Measurements from ENCODE around the gene ANKIB1.
"Not testable (repeated sequence)": the region's sequence is repeated elsewhere in the genome, so short reads cannot be mapped to it uniquely, and the experiment has no call there.

Gene ANKIB1

GRCh38 chr7:92331508-92331907 is 85.7 kb downstream of the ANKIB1 start:
- no peak for DNase-seq

- DNase-seq: no peak
Observed at GRCh38 chr7:92332782-92333181, 87.0 kb downstream of the ANKIB1 start.

GRCh38 chr7:92333866-92334265 is 88.1 kb downstream of the ANKIB1 start:
- no peak for DNase-seq

GRCh38 chr7:92335574-92335973 is 89.8 kb downstream of the ANKIB1 start:
- no peak for DNase-seq

- no peak for DNase-seq
Observed at GRCh38 chr7:92336662-92337340, 91.0 kb downstream of the ANKIB1 start.

- no peak for DNase-seq
Observed at GRCh38 chr7:92340016-92340415, 94.2 kb downstream of the ANKIB1 start.

DNA sequence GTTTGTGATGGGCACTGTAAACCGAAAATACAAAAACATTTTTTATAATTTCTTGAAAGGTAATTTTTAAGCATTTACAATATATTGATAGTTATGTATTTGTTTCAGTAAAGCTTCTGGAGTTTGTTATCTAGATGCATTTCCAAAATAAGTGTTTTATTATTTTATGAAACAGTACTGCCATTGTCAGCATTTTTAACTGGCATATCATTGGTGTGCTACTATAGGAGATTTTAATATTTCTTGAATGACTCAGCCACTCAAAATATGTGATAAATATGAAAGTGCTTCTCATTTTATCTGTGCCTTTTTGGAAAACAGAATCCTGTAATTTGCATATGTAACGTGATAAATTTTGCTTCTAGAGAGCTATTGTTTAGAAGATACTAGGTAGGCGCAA is 97.9 kb downstream of the ANKIB1 start:
- DNase-seq: no peak

GRCh38 chr7:92352009-92352408 is 106.2 kb downstream of the ANKIB1 start:
- DNase-seq: no peak

- no peak for DNase-seq
Observed at GRCh38 chr7:92354214-92354613, 108.4 kb downstream of the ANKIB1 start.

DNA sequence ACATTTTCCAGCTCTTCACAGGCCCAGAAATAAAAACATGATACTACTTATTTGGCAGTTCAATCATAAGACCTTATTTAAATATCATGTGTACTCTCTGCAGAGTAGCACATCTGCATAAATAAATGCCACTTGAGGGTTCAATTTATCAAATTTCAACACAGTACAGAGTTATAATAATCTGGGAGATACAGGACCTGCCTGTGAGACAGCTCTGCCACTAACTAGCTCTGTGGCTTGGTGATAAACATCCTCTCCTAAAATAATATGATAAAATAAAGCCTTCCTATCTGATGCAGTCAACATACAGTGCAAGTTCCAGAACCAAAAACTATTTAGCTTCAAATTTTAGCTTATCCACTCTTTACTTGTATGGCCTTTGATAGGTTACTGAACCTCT is 110.6 kb downstream of the ANKIB1 start:
- DNase-seq: no peak

DNA sequence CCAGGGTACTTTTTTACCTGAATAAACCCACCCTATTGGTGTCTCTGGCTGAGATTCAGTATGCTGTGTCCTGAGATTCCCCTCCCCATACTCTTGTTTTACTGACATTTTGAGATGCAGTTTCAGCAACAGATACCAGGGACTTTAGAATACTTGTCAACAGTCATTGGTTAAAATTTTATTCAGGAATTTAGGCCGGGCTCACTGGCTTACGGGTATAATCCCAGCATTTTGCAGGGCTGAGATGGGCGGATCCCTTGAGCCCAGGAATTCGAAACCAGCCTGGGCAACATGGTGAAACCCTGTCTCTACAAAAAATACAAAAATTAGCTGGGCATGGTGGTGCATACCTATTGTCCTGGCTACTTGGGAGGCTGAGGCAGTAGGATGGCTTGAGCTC is 111.5 kb downstream of the ANKIB1 start:
- DNase-seq: no peak

DNA sequence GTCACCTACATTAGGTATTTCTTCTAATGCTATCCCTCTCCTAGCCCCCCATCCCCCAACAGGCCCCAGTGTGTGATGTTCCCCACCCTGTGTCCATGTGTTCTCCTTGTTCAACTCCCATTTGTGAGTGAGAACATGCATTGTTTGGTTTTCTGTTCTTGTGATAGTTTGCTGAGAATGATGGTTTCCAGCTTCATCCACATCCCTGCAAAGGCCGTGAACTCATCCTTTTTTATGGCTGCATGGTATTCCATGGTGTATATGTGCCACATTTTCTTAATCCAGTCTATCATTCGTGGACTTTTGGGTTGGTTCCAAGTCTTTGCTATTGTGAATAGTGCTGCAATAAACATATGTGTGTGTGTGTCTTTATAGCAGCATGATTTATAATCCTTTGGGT is 113.4 kb downstream of the ANKIB1 start:
- DNase-seq: not testable (repeated sequence)

DNA sequence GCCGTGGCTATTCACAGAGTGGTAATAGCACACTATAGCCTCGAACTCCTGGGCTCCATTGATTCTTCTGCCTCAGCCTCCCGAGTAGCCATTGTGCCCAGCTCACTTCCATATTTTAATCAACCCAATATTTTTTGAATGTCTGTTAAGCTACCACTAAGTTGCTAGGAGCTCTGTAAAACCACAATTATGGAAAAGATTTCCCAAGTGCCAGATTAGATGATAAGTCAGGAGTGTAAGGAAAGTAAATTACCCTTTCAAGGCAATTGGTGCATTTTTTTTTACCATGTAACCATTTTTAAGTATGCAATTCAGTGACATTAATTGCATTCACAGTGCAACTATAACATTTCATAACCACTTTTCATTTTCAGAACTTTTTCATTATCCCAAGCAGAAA is 114.0 kb downstream of the ANKIB1 start:
- no peak for DNase-seq

GRCh38 chr7:92360387-92360786 is 114.6 kb downstream of the ANKIB1 start:
- DNase-seq: no peak

DNA sequence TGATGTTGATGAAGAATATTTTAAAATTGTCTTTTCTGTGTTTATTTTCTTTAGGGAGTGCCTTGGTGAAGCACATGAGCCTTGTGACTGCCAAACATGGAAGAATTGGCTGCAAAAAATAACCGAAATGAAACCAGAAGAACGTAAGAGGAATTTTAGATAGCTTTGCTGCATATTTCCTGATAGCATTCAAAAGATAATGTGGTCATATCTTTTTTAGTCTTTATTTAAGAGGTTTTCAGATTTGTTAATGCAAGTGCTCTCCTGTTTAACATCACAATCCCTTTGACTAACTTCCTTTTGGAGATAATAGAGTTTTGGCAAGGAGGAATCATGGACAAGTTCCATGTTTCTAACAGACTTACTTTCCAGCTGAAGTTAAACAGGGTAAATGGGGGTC is 116.4 kb downstream of the ANKIB1 start:
- DNase-seq: no peak

- DNase-seq: no peak
Observed at GRCh38 chr7:92366730-92367129, 121.0 kb downstream of the ANKIB1 start.

DNA sequence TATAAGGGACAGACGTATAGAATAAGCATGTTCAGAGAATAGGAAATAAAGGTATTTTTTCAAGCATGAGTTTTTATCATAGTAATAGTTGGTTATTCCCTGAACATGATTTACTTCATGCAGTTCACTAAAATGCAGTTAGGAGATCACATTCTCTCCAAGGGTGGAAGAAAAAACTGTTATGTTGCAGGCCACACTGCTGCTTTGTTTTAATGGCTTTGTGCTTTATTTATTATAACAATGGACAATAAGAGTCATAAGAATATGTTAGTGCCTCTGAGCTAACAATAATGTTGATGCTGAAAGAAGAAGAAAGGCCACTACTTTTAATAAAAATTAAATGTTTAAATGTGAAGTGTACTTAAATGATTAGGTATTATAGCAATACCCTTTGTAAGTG is 123.0 kb downstream of the ANKIB1 start:
- no peak for DNase-seq

GRCh38 chr7:92375013-92375412 is 129.2 kb downstream of the ANKIB1 start:
- no peak for DNase-seq

DNA sequence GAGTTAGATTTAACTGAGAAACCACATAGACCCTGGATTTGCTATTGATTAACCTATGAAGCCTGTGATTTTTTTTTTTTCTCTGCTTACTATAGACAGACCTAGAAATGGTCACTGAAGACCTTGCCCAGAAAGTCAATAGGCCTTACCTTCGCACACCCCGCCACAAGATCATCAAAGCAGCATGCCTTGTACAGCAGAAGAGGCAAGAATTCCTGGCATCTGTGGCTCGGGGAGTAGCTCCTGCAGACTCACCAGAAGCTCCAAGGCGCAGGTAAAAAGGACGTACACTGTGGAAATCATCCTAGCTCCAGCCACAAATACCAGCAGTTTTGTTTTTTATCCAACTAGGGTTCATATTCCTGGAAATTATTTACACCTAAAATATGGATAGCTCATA is 145.3 kb downstream of the ANKIB1 start:
- no peak for DNase-seq

GRCh38 chr7:92397542-92397941 is 151.8 kb downstream of the ANKIB1 start:
- no peak for DNase-seq

DNA sequence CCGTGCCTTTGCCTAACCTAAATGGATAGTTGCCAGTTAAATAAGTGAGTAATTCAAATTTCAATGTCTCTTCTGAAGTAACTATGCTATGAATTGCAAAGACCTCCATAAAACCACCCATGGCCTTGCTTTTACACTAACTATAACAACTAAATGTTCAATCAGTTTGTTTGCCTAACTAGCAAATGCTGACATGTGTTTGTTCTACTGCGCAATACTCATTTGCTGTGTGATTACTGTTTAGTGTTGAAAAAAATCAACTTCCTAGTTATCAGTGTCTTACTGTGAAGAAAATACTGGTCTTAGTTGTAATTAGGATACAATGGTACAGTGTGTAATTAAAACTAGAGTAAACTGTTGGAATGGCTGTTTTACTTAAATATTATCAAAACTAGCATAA is 154.2 kb downstream of the ANKIB1 start:
- no peak for DNase-seq

- DNase-seq: no peak
Observed at GRCh38 chr7:92402920-92403759, 157.4 kb downstream of the ANKIB1 start.

GRCh38 chr7:92403760-92404074 is 157.9 kb downstream of the ANKIB1 start:
- peak; percentile 58 for DNase-seq

- peak; percentile 85 for DNase-seq
Observed at GRCh38 chr7:92404170-92404614, 158.4 kb downstream of the ANKIB1 start.

GRCh38 chr7:92409357-92409756 is 163.6 kb downstream of the ANKIB1 start:
- no peak for DNase-seq

Data from NK-92 treated with Interleukin-12 subunit alpha and Interleukin-12 subunit beta, amount 100 ng/mL, for 24 hours (cell line).